Fibroblast of upper back skin (primary cell): Measurements from ENCODE around the gene PLAGL1.
A peak's percentile ranks its signal among the peaks of the same experiment; 100 is the strongest.

Source experiments
- DNase-seq: peaks from one replicate; pipeline ENCODE4 v3.0.0-alpha.2; 2013

Gene PLAGL1

GRCh38 chr6:144008846-144009245 lies 787 bp upstream of the PLAGL1 start:
- no peak for DNase-seq

GRCh38 chr6:144007478-144008119 lies 460 bp downstream of the PLAGL1 start:
- peak; percentile 4 for DNase-seq

DNA sequence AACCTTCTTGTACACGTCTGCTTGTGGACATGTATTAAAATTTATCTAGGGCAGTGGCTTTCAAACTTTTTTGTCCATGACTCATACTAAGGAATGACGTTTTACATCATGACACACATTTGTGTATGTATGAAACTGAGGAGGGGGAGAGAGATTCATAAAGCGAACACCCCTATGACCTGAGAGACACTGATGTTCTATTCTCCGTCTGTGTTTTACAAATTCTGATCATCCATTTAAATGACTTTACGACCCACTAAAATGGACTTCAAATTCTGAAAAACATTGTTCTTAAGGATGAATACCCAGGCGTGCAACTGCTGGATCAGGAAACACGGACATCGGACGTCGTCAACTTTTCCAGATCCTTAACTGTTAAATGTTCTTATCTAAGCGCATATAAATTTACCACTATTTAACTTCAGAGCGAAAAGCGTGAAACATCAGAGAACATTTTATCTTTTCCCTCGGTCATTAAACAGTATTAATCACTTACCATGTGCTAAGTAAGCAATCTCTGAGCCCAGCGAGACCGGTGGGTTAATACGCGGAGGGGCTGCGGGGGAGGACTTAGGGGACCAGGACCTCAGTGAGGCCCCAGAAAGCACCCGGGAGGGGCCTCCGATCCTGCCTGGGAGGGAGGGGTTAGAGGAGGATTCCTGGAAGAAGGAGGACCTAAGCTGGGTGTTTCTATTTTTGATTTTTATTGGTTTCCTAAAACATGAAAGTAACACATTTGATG lies 1.2 kb downstream of the PLAGL1 start:
- DNase-seq = peak; percentile 70

DNA sequence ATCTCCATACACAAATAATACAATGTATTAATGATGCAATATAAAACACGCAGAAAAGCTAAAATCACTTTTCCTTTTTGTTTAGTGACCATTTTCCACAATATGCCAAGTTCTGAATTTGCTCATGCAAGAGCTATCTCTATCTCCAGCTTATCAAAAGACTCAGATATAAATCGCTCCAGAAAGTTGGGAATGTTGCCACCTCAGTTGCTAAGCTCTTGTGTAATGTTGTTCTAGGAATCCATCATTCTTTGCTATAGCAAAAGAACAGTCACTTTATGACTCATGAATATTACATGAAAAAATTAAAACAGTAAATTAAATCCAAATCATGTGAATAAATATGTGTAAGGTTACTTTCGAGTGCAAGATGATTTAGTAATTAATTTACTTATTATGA lies 8.7 kb downstream of the PLAGL1 start:
- DNase-seq = peak; percentile 71

DNA sequence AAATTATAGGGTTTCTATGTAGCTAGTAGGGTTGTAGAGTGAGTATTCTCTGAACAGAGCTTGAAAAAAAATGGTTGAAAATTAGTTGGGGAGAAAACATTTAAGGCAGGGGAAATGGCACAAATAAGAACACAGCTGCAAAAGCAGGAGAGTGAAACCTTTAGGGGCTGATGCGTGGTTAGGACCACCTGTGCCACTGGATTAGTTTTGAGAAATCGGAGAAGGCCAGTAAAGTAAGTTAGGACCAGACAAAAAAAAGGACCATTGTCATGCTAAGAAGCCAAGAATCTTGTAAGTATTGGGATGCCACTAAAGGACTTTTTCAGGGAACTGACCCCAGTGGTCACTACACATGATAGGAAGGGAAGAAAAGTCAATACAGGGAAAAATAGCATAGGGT lies 9.4 kb downstream of the PLAGL1 start:
- no peak for DNase-seq

GRCh38 chr6:143993965-143994646 lies 14.0 kb downstream of the PLAGL1 start:
- no peak for DNase-seq

DNA sequence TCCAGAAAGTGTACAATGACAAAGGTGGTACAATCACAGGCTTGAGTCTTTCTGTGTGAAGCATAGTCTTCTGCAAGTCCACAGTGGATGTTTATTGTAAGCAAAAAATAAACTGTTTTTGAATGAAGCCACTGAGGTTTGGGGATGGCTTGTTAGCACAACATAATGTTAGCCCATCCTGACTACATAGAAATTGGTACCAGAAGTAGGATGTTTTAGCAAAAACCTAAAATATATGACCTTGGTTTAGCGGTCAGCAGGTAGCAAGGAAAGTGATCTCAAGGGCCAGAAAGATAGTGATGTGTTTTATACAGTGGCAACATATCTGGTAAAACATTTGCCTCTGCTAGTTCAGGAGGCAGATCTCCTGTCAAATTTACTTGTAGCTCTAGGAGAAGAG lies 15.8 kb downstream of the PLAGL1 start:
- DNase-seq = no peak

GRCh38 chr6:143986463-143987065 lies 21.5 kb downstream of the PLAGL1 start:
- DNase-seq = no peak

GRCh38 chr6:143984666-143985065 lies 23.4 kb downstream of the PLAGL1 start:
- DNase-seq = no peak

GRCh38 chr6:143982968-143983367 lies 25.1 kb downstream of the PLAGL1 start:
- DNase-seq = no peak

DNA sequence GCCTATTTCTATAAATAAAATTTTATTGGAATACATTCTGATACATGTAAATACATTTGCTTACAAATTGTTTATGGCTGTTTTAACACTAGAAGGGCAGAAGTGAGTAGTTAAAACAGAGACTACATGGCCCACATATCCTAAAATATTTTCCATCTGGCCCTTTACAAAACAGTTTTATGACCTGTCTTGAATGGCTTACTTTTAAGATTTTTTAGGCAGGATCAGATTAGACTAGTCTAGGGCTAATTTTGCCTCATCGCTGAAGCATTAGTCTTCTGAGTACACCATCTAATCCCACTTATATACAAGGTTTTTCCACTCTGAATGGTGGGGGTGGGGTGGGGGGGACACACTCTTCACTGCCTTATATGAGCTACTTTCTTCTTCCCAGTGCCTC lies 27.1 kb downstream of the PLAGL1 start:
- no peak for DNase-seq

DNA sequence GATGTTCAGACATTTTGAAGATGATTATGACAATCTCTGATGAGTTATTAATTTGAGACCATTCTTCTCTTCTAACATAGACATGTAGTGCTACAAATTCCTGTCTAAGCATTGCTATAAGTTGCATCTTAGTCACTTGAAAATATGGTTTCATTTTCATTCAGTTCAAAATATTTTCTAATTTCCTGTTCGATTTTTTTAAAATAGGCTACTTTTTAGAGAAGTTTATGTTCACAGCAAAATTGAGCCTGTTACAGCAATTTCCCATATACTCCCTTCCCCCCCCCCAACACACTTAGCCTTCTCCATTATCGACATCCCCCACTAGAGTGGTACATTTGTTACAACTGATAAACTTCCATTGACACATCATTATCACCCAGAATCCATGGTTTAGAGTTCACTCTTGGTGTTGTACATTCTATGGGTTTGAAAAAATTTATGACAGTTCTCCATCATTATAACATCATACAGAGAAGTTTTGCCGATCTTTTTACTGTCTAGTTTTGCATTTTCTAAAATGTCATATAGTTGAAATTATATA lies 31.2 kb downstream of the PLAGL1 start:
- no peak for DNase-seq

- no peak for DNase-seq
These were observed 34.0 kb downstream of the PLAGL1 start for GRCh38 chr6:143974089-143974488.

- DNase-seq = no peak
These were observed 34.7 kb downstream of the PLAGL1 start for GRCh38 chr6:143973097-143973966.

DNA sequence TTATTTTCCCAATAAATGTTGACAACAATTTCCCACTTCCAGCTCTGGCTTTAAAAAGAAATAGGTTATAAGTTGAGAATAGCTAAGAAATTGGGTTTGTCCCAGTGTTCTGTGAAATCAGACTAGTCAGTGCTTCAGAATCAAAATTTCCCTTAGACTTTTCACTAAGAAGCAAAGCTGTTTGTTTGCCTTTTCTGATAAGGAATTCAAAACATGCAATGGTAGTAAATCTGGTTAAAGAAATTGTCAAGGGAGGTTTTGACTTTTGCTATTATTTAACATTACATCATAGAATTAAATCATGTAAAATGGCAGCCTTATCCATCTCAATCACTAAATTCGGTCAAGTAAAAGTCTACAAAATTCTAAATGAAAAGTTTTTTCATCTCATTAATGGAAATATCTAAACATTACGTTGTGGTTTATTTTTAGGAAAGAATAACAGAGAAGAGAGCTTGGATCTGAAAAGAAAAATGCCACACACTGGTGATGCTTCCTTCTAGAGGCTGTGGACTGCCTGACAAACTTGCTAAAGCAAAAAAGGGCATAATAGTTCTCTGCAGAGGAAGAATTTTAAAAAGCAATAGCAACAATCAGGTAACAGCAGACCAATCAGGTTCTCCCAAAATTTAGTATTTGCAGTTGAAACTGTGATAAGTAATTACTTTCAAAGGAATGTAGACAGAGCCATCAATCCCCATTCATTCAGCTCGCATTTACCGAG lies 36.4 kb downstream of the PLAGL1 start:
- DNase-seq = no peak

- peak; percentile 35 for DNase-seq
These were observed 37.4 kb downstream of the PLAGL1 start for GRCh38 chr6:143970456-143971218.

GRCh38 chr6:143969077-143969476 lies 39.0 kb downstream of the PLAGL1 start:
- DNase-seq = no peak

DNA sequence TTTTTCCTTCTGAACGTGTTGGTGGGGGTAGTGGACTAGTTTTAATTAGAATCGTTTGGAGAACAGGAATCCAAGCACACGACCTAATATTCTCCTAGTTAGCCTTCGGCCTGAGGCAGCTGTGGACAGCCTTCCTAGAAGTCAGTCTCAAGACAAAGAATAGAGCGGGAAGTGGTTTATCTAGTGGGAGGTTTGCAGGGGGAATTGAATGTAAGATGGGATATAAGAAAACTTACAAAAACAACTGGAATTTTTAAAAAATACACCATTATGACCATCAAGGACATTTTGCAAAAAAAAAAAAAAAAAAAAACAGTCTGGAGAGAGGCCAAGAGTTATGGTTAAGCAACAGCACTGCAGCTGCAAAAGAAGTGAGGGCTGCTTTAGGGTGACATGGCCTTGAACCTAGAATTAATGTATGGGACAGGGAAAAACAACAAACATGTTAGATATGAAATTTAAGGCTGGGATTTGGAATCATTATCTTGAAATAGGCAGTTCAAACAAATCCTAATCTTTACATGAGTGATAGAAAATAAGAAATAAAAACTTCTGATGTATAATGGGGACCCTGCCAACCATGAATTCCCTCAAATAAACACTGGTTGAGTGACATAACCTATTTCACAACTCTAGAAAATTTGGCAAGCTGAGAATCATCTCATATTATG lies 40.2 kb downstream of the PLAGL1 start:
- DNase-seq = peak; percentile 44

- DNase-seq = no peak
These were observed 41.7 kb downstream of the PLAGL1 start for GRCh38 chr6:143966312-143966711.

DNA sequence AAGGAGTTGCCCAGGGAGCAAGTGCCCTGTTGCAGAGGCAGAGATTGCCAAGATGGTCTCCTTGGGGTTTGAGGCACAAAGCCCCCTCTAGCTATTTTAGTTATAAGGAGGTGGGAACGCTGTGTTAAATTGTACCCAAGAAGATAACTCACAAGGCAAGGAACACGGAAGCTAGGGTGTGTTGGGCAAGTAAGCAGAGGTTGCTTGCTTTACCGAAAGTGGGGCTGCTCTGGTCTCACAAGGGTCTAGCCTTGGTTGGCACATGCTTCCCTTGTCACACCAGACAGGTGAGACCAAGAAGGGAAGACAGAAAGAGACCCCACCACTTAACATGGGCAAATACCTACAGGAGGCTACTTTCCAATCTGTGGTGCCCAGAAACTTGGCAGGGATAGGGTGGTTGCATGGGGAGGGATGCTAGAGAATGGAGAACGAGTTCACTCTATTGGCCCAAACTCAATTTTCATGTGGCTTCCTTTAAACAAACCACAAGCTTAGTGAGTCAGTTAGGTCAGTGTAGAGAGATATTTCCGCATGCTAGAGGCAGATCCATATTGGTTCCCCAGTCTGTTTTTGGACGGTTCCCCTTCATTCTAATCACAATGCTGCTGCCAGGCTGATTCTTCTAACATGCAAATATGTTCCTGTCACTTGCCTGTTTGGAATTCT lies 42.4 kb downstream of the PLAGL1 start:
- peak; percentile 78 for DNase-seq
